Measurements from ENCODE around the gene NUMB.

Gene NUMB

GRCh38 chr14:73238941-73239340 lies 219.4 kb downstream of the NUMB start:
- no peak for TF ChIP-seq CTCF (conservative IDR thresholded peaks at IDR 0.05; ENCODE audit: low read depth, low read length)
- DNase-seq (ENCODE audit: low read depth) = no peak
- H3K4me3 ChIP-seq (ENCODE audit: low read length) = peak overlapping the region; percentile 33

- peak; percentile 75 for DNase-seq (ENCODE audit: low read depth)
- TF ChIP-seq CTCF (conservative IDR thresholded peaks at IDR 0.05; ENCODE audit: low read depth, low read length) = no peak
- peak overlapping the region; percentile 52 for H3K4me3 ChIP-seq (ENCODE audit: low read length)
These were observed 219.9 kb downstream of the NUMB start for GRCh38 chr14:73238424-73238852.

GRCh38 chr14:73237786-73238423 lies 220.4 kb downstream of the NUMB start:
- TF ChIP-seq CTCF (conservative IDR thresholded peaks at IDR 0.05; ENCODE audit: low read depth, low read length) = no peak
- no peak for DNase-seq (ENCODE audit: low read depth)
- H3K4me3 ChIP-seq (ENCODE audit: low read length) = peak overlapping the region; percentile 52

GRCh38 chr14:73237219-73237785 lies 221.0 kb downstream of the NUMB start, which contains the start of gene PAPLN:
Gene PAPLN (plus strand): TSS chr14:73237506. CDS start chr14:73239779, 2,273 bp downstream.
- no peak for TF ChIP-seq CTCF (conservative IDR thresholded peaks at IDR 0.05; ENCODE audit: low read depth, low read length)
- H3K4me3 ChIP-seq (ENCODE audit: low read length) = peak within 1 kb of the TSS; percentile 52
- no peak for DNase-seq (ENCODE audit: low read depth)

GRCh38 chr14:73236752-73237218 lies 221.6 kb downstream of the NUMB start:
- no peak for DNase-seq (ENCODE audit: low read depth)
- TF ChIP-seq CTCF (conservative IDR thresholded peaks at IDR 0.05; ENCODE audit: low read depth, low read length) = no peak
- H3K4me3 ChIP-seq (ENCODE audit: low read length) = no peak overlapping the region

- no peak overlapping the region for H3K4me3 ChIP-seq (ENCODE audit: low read length)
- DNase-seq (ENCODE audit: low read depth) = no peak
- TF ChIP-seq CTCF (conservative IDR thresholded peaks at IDR 0.05; ENCODE audit: low read depth, low read length) = no peak
These were observed 222.2 kb downstream of the NUMB start for GRCh38 chr14:73236157-73236556.

Data from retinal pigment epithelial cell (primary cell).